Stimulated activated CD8-positive, alpha-beta memory T cell treated with anti-CD3 and anti-CD28 coated beads, Interleukin-7, amount 100 ng/mL, for 24 hours (primary cell): ENCODE results near the gene OR11H7.
"Not testable (repeated sequence)": the region's sequence is repeated elsewhere in the genome, so short reads cannot be mapped to it uniquely, and the experiment has no call there.

ENCODE experiments used
- DNase-seq: peaks from one replicate; pipeline ENCODE4 v3.0.0-alpha.2; 2020; ENCODE audit warnings: low read depth

OR11H7 gene

DNA sequence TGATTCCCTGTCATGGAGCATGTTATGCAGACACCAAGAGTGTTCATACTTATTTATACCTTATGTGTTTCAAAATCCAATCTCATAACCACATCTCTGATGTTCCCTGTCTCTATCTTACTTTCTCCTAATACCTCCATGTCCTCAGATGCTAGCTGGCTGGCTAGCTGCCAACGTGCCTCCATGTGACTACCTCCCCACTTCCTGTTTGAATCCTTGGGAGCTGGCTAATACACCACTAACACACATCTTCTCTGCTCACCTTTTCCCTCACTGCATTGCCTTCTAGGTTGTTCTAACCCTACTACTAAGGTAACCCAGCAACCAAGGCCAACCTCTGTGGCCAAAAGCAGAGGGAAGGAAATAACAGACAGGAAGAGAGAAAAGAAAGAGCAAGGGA lies 49.6 kb downstream of the OR11H7 start:
- DNase-seq, result no peak

DNA sequence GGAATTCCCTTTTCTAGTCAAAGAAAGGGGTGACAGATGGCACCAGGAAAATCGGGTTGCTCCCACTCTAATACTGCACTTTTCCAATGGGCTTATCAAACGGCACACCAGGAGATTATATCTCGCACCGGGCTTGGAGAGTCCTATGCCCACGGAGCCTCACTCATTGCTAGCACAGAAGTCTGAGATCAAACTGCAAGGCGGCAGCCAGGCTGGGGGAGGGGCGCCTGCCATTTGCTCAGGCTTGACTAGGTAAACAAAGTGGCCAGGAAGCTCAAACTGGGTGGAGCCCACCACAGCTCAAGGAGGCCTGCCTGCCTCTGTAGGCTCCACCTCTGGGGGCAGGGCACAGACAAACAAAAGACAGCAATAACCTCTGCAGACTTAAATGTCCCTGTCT lies 51.5 kb downstream of the OR11H7 start:
- not testable (repeated sequence) for DNase-seq
